A549 (cell line): ENCODE results near the gene PRIMA1. TPM values are rescaled to one million over a fixed set of nuclear protein-coding genes. Genes with fewer than 3 reads are reported as not detected.

ENCODE experiments used
- ATAC-seq, 2 experiments: fragments of 200-7000 bp in 1 of 2; fragments of >200 bp in 1 of 2; cut with Nextera tagmentation in 1 of 2; cut with Tn5 transposase in 1 of 2; 3 replicates each; pipeline versions ENCODE4 v1.8.0 to v1.9.1; 2018 to 2020; ENCODE audit warnings: mild to moderate bottlenecking in 1 of 2, moderate library complexity in 1 of 2
- CTCF ChIA-PET: fragments of 300-600 bp; sonication (Branson Sonifier 250); formaldehyde crosslinking; extraction: SDS; loops from one replicate; lab custom pipeline; 2021; ENCODE audit warnings: antibody characterized with exemption, inconsistent platforms; lab: Yijun Ruan, JAX
- POLR2A ChIA-PET: fragments of 350-600 bp; formaldehyde crosslinking; extraction: SDS; loops from one replicate; lab custom pipeline; 2021; ENCODE audit warnings: antibody characterized with exemption, inconsistent platforms; lab: Yijun Ruan, JAX
- DNase-seq, 2 experiments: peaks; one replicate each; pipeline versions ENCODE4 v3.0.0 to v3.0.0-alpha.2; 2011 to 2016; ENCODE audit warnings: low read depth in 1 of 2, low spot score in 1 of 2
- FAIRE-seq: peaks from 2 replicates; lab custom pipeline; 2011; peaks lifted over from hg19 to GRCh38; lab: Jason Lieb, UNC
- H3K27ac ChIP-seq, 2 experiments: fragments of >200 bp; sonication (Bioruptor Twin); formaldehyde crosslinking; 3 replicates each; pipeline ENCODE4 v1.5.1; 2016 to 2017
- H3K4me1 ChIP-seq: fragments of >200 bp; sonication (Bioruptor Twin); formaldehyde crosslinking; 3 replicates; pipeline ENCODE4 v1.6.1; 2016
- H3K4me2 ChIP-seq: fragments of >200 bp; sonication (Bioruptor Twin); formaldehyde crosslinking; 3 replicates; pipeline ENCODE4 v1.6.1; 2016
- H3K4me3 ChIP-seq: fragments of >200 bp; sonication (Bioruptor Twin); formaldehyde crosslinking; 3 replicates; pipeline ENCODE4 v1.5.1; 2016
- H3K9me3 ChIP-seq: fragments of >200 bp; sonication (Bioruptor Twin); formaldehyde crosslinking; 3 replicates; pipeline ENCODE4 v1.6.1; 2016
- BHLHE40 ChIP-seq: IDR thresholded peaks from 2 replicates; pipeline ENCODE4 v1.6.1; 2012; ENCODE audit warnings: low read depth, low read length, inconsistent platforms
- CBX8 ChIP-seq: fragments of 200-600 bp; sonication (generic); IDR thresholded peaks from 2 replicates; pipeline ENCODE4 v1.6.1; 2016
- CEBPB ChIP-seq, 2 experiments: fragments of >200 bp in 1 of 2; sonication (Bioruptor Twin) in 1 of 2; formaldehyde crosslinking in 1 of 2; IDR thresholded peaks; 2 replicates each; pipeline ENCODE4 v1.6.1; 2012 to 2016
- CHD4 ChIP-seq: fragments of 200-600 bp; sonication (generic); IDR thresholded peaks from 2 replicates; pipeline ENCODE4 v1.6.1; 2016; ENCODE audit warnings: antibody characterized with exemption, mild to moderate bottlenecking, borderline replicate concordance
- EHMT2 ChIP-seq: fragments of 200-600 bp; sonication (generic); IDR thresholded peaks from 2 replicates; pipeline ENCODE4 v1.6.1; 2016; ENCODE audit warnings: antibody characterized with exemption, low read depth, mild to moderate bottlenecking, moderate library complexity
- ESRRA ChIP-seq: fragments of 150-350 bp; IDR thresholded peaks from 2 replicates; pipeline ENCODE4 v1.6.1; 2014; ENCODE audit warnings: mild to moderate bottlenecking, low read length, borderline replicate concordance
- FOSB ChIP-seq: fragments of 250-450 bp; sonication (Bioruptor Pico); IDR thresholded peaks from 2 replicates; pipeline ENCODE4 v1.5.0; 2020; ENCODE audit warnings: mild to moderate bottlenecking, moderate library complexity
- FOSL2 ChIP-seq, 2 experiments: fragments of 450-650 bp in 1 of 2; fragments of >200 bp in 1 of 2; sonication (Bioruptor Twin) in 1 of 2; formaldehyde crosslinking; IDR thresholded peaks; 2 replicates each; pipeline versions ENCODE4 v1.5.0 to v1.6.1; 2016 to 2020; ENCODE audit warnings: mild to moderate bottlenecking in 1 of 2, moderate library complexity in 1 of 2
- GATA3 ChIP-seq: IDR thresholded peaks from 2 replicates; pipeline ENCODE4 v1.6.1; 2012; ENCODE audit warnings: borderline replicate concordance
- HDAC2 ChIP-seq: fragments of 200-600 bp; sonication (generic); IDR thresholded peaks from 2 replicates; pipeline ENCODE4 v1.6.1; 2016
- HES2 ChIP-seq: fragments of >200 bp; sonication (Bioruptor Twin); formaldehyde crosslinking; IDR thresholded peaks from 2 replicates; pipeline ENCODE4 v1.6.1; 2016
- HEYL ChIP-seq: fragments of 250-450 bp; sonication (Bioruptor Pico); IDR thresholded peaks from 2 replicates; pipeline ENCODE4 v1.8.0; 2021; ENCODE audit warnings: mild to moderate bottlenecking, moderate library complexity
- HMGXB4 ChIP-seq: fragments of 250-450 bp; sonication (Bioruptor Pico); IDR thresholded peaks from 2 replicates; pipeline ENCODE4 v1.5.0; 2021; ENCODE audit warnings: mild to moderate bottlenecking, moderate library complexity, borderline replicate concordance
- JUN ChIP-seq, 2 experiments: fragments of >200 bp; sonication (Bioruptor Twin); formaldehyde crosslinking; IDR thresholded peaks; 2 replicates in 1 of 2; 3 replicates in 1 of 2; pipeline ENCODE4 v1.6.1; 2016 to 2017
- JUNB ChIP-seq: fragments of >200 bp; sonication (Bioruptor Twin); formaldehyde crosslinking; IDR thresholded peaks from 2 replicates; pipeline ENCODE4 v1.6.1; 2016
- KDM5A ChIP-seq: fragments of 200-600 bp; sonication (generic); IDR thresholded peaks from 2 replicates; pipeline ENCODE4 v1.6.1; 2016; ENCODE audit warnings: antibody characterized with exemption, mild to moderate bottlenecking
- MYC ChIP-seq: IDR thresholded peaks from 2 replicates; pipeline ENCODE4 v1.6.1; 2012; ENCODE audit warnings: mild to moderate bottlenecking, inconsistent platforms, low read length, improper control_type of control experiment, borderline replicate concordance
- NPAS2 ChIP-seq: fragments of 250-450 bp; sonication (Bioruptor Pico); IDR thresholded peaks from 2 replicates; pipeline ENCODE4 v1.8.0; 2022; ENCODE audit warnings: mild to moderate bottlenecking, moderate library complexity, borderline replicate concordance
- PBX3 ChIP-seq: IDR thresholded peaks from 2 replicates; pipeline ENCODE4 v1.6.1; 2012
- POLR2AphosphoS2 ChIP-seq: conservative IDR thresholded peaks from 2 replicates; pipeline ENCODE4 v1.6.1; 2012; ENCODE audit warnings: low read length, improper control_type of control experiment, inconsistent platforms
- RARB ChIP-seq: fragments of 250-450 bp; sonication (Bioruptor Pico); IDR thresholded peaks from 2 replicates; pipeline ENCODE4 v1.8.0; 2021; ENCODE audit warnings: mild to moderate bottlenecking, moderate library complexity
- SMC3 ChIP-seq: fragments of >200 bp; sonication (Bioruptor Twin); formaldehyde crosslinking; IDR thresholded peaks from 3 replicates; pipeline ENCODE4 v1.6.1; 2018; ENCODE audit warnings: inconsistent platforms
- ZC3H11A ChIP-seq: fragments of 450-650 bp; IDR thresholded peaks from 2 replicates; pipeline ENCODE4 v1.6.1; 2014; ENCODE audit warnings: antibody characterized with exemption, mild to moderate bottlenecking
- ZFP36 ChIP-seq: fragments of 450-650 bp; IDR thresholded peaks from 2 replicates; pipeline ENCODE4 v1.6.1; 2014; ENCODE audit warnings: borderline replicate concordance; ENCODE audit not compliant: partially characterized antibody
- WGBS: methylation state at CpG from one replicate; pipeline ENCODE4 v1.1.6; 2017; ENCODE audit errors: missing lambda C conversion rate; 5-methylcytosine and 5-hydroxymethylcytosine counted together
- polyA plus RNA-seq, 4 experiments: library from polyadenylated mRNA; depleted of rRNA in 3 of 4; stranded (reverse); fragments of >200 nt; fragmentation: RNase III in 1 of 4; extraction: RNeasy Plus Mini Kit Qiagen cat#74134 plus additional on column Dnase treatment in 1 of 4; gene quantifications; 2 replicates in 3 of 4; 3 replicates in 1 of 4; pipeline ENCODE4 v1.2.3, GENCODE V29; 2011 to 2017

Gene PRIMA1
- polyA plus RNA-seq, 2 of the 4 experiments (the other 2 are of a cell fraction): 0.14 to 0.17 TPM

GRCh38 chr14:93793555-93794324 lies 5.5 kb upstream of the PRIMA1 start:
- Histone ChIP-seq H3K9me3 (no peaks in the 10 kb centered on the region), H3K4me1 (0 out of 3 replicates have a peak, but pooled peaks cover 3% of the 10 kb centered on the region), H3K4me3 (no peak overlapping the region), H3K4me2 (no peak overlapping the region), H3K27ac (no peak overlapping the region)
- ATAC-seq (no peak), FAIRE-seq (no peak), DNase-seq (no peak)
- POLR2A ChIA-PET: no interaction called here
- TF ChIP-seq EHMT2 (no peak), HEYL (no peak), HMGXB4 (no peak), CHD4 (no peak), KDM5A (no peak), FOSB (CRISPR knock-in tag) (no peak), ESRRA (no peak), NPAS2 (no peak), JUNB (no peak), RARB (CRISPR knock-in tag) (no peak), JUN (IDR thresholded peaks at IDR 0.05) (no peak), FOSL2 (IDR thresholded peaks at IDR 0.05) (no peak), FOSL2 (CRISPR knock-in tag; IDR thresholded peaks at IDR 0.05) (no peak), GATA3 (no peak), BHLHE40 (no peak), PBX3 (no peak), ZC3H11A (no peak)
- CTCF ChIA-PET: no interaction called here
- WGBS: 9% methylated on average over 10 of the region's 10 CpGs

DNA sequence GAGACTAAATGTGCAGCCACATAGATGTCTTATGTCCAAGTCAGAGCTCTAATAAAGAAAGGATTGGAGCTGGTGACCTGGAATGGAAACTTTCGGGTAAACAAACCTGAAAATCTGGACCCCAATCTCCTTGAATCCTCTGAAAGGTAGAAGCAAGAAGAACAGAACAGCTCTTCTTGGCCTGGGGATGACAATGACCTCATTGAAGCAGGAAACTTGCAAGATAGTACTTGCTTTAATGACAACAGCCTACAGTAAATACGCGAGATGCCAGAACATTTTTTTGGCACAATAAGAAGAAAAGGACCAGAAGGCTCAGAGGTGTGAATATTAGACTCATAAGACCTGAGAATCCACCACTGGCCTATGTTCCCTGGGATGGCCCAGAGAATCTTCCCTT lies 4.1 kb upstream of the PRIMA1 start:
- 0 out of 3 replicates have a peak, but pooled peaks cover 3% of the 10 kb centered on the region for H3K4me1 ChIP-seq
- no peak overlapping the region for H3K4me2 ChIP-seq
- ChIA-PET POLR2A (no interaction called here), CTCF (interaction anchor here (0.7 kb wide), 1 partner anchor 98 kb away, joined by 3 read pairs; no protein-coding TSS in a partner anchor)
- H3K4me3 ChIP-seq: no peak overlapping the region
- no peak for TF ChIP-seq JUNB
- no peak for TF ChIP-seq CHD4
- no peak for TF ChIP-seq JUN (IDR thresholded peaks at IDR 0.05)
- no peak for TF ChIP-seq HDAC2
- ATAC-seq (no peak), DNase-seq (no peak), FAIRE-seq (no peak)
- H3K9me3 ChIP-seq: no peaks in the 10 kb centered on the region
- no peak overlapping the region for H3K27ac ChIP-seq
- WGBS: 44% methylated on average over 3 of the region's 3 CpGs

DNA sequence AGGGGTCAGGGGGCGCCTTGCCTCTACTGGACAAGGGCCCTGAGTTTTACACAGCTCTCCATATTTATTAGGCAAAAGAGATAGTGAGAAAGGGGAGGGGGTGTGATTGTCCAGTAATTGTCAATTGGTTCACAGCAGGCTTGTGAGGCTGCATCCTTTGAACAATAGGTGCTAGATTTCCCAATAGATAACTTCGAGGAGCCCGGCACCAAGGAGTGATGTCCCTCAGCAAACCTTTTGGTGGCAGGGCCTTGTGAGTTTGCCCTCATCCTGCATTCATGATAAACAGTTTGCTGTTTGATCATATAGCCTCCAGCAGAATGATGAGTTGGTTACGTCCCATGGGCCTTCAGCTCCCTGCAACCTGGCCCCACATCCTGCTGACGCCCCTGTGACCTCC lies 2.7 kb upstream of the PRIMA1 start:
- FAIRE-seq (no peak), ATAC-seq (no peak), DNase-seq (no peak)
- H3K4me3 ChIP-seq: no peak overlapping the region
- H3K4me2 ChIP-seq: no peak overlapping the region
- ChIA-PET CTCF (interaction anchor here (1.6 kb wide), 1 partner anchor 30 kb away, joined by 4 read pairs; no protein-coding TSS in a partner anchor), POLR2A (no interaction called here)
- no peaks in the 10 kb centered on the region for H3K9me3 ChIP-seq
- H3K27ac ChIP-seq: no peak overlapping the region
- WGBS: 47% methylated on average over 5 of the region's 5 CpGs
- TF ChIP-seq HEYL (no peak), JUN (IDR thresholded peaks at IDR 0.05) (no peak), ZFP36 (no peak), CEBPB (IDR thresholded peaks at IDR 0.05) (no peak), ESRRA (no peak), SMC3 (no peak), HMGXB4 (no peak), POLR2AphosphoS2 (no peak), CBX8 (no peak), KDM5A (no peak), BHLHE40 (no peak), CHD4 (no peak), HES2 (no peak), RARB (CRISPR knock-in tag) (no peak), MYC (no peak)
- H3K4me1 ChIP-seq: 0 out of 3 replicates have a peak, but pooled peaks cover 3% of the 10 kb centered on the region
